PFSK-1 (cell line): ENCODE measurements around the gene CITED2.

Experiments
- FOXP2 ChIP-seq: optimal IDR thresholded peaks from 2 replicates; pipeline ENCODE3; 2011; ENCODE audit warnings: borderline replicate concordance, control low read depth, inconsistent platforms; ENCODE audit not compliant: insufficient read depth; ENCODE audit errors: extremely low read length, extremely low read depth
- REST ChIP-seq, 2 experiments: IDR thresholded peaks; 2 replicates each; pipeline versions ENCODE4 v1.6.1 to v1.8.0; 2011 to 2012; ENCODE audit warnings: low read depth in 2 of 2, low read length in 2 of 2, control low read depth in 1 of 2, inconsistent platforms in 1 of 2, mild to moderate bottlenecking in 1 of 2, moderate library complexity in 1 of 2; ENCODE audit not compliant: insufficient read depth in 1 of 2
- TAF1 ChIP-seq: IDR thresholded peaks from 2 replicates; pipeline ENCODE4 v1.6.1; 2012; ENCODE audit warnings: low read length, control low read depth, borderline replicate concordance; ENCODE audit not compliant: insufficient read depth

GRCh38 chr6:139395891-139396301 lies 21.4 kb upstream of the CITED2 start:
- TF ChIP-seq FOXP2 (no peak), TAF1 (no peak), REST (IDR thresholded peaks at IDR 0.05; ENCODE audit: insufficient read depth in 1 of 2, low read depth in 2 of 2, low read length in 2 of 2) (no peak)
